SK-N-MC (cell line): Measurements from ENCODE around the gene CAND2.

ENCODE experiments used
- EZH2 ChIP-seq: fragments of 200-600 bp; sonication (generic); IDR thresholded peaks from one replicate; pipeline ENCODE4 v1.6.1; 2017; ENCODE audit warnings: antibody characterized with exemption
- FOXP2 ChIP-seq: optimal IDR thresholded peaks from 2 replicates; pipeline ENCODE3; 2011; ENCODE audit warnings: mild to moderate bottlenecking, moderate library complexity; ENCODE audit not compliant: insufficient read depth; ENCODE audit errors: extremely low read length, control extremely low read depth
- POLR2AphosphoS5 ChIP-seq: IDR thresholded peaks from 2 replicates; pipeline ENCODE4 v1.6.1; 2012; ENCODE audit warnings: mild to moderate bottlenecking, low read depth, low read length, borderline replicate concordance

GRCh38 chr3:12856626-12857025, 60.1 kb downstream of the CAND2 start:
- TF ChIP-seq POLR2AphosphoS5 (no peak), EZH2 (no peak), FOXP2 (no peak)
